ENCODE measurements around the gene ZBED4. TPM values are rescaled to one million over a fixed set of nuclear protein-coding genes. Genes with fewer than 3 reads are reported as not detected.

Gene ZBED4
- total and polyA plus RNA-seq, 2 of the 13 experiments (the other 11 are each of a cell fraction or from before 2014, with no cell fraction given) = 5.4 to 9.6 TPM

DNA sequence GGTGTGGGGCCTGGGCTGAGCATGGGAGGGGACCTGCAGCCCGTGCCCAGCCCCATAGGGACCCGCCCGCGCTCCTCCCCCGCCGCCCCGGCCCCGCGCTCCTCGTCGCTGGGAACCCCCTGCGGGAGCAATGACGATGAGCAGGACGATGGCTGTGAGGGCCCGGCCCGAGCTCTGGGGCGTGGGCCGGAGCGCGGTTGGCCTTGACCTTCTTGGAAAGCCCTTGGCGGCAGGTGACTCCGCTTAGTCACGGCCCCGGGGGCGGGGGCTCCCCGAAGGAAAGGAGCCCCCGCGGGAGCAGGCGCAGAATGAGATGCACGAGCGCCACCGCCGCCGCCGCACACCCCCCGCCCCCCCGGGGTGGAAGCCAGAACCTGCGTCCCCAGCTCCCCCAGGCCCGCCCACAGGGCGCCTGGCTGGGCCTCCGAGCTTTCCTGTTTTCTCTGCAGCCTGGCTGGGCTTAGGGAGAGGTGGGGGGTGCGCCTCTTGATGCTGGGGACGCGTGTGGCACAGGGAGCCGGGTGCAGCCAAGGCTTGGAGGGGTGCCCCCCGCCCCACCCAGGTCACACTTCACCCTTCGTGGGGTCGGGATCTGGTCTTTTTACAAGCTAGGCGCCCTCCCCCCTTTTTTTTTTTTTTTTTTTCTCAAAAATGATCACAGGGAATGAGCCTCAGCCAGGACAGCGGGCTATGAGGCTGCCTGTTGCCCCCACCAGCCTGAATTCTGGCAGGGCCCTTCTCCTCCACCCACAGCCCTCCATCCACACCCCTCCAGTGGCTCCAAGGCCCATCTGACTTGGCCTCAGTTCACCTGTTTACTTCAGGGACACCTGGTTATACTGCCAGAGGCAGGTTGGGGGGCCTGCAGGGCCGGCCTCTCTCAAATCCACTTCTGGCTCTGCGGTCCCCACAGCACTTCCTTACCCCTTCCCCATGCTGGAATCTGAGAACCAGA lies 82.7 kb downstream of the ZBED4 start (continued):
- TF ChIP-seq MYNN (CRISPR knock-in tag; IDR thresholded peaks at IDR 0.05; ENCODE audit: low read depth) (no peak), MLLT10 (CRISPR knock-in tag; IDR thresholded peaks at IDR 0.05) (no peak), ERF (CRISPR knock-in tag; IDR thresholded peaks at IDR 0.05) (peak; percentile 93), NR2F6 (IDR thresholded peaks at IDR 0.05) (peak; percentile 89), NR2F6 (CRISPR knock-in tag; IDR thresholded peaks at IDR 0.05) (peak; percentile 96), ZNF225 (CRISPR knock-in tag; IDR thresholded peaks at IDR 0.05) (no peak), POGZ (CRISPR knock-in tag; IDR thresholded peaks at IDR 0.05) (0 out of 2 replicates have a peak, but pooled peaks have one; percentile 14), RXRB (CRISPR knock-in tag; IDR thresholded peaks at IDR 0.05; ENCODE audit: borderline replicate concordance) (peak; percentile 96), MED1 (CRISPR knock-in tag; IDR thresholded peaks at IDR 0.05) (peak; percentile 91), FOSL2 (CRISPR knock-in tag; IDR thresholded peaks at IDR 0.05) (peak; percentile 97), U2AF1 (optimal IDR thresholded peaks at IDR 0.05; ENCODE audit: low read depth, low read length) (no peak), TP53 (CRISPR knock-in tag; conservative IDR thresholded peaks at IDR 0.05) (no peak), SIX1 (CRISPR knock-in tag; IDR thresholded peaks at IDR 0.05; ENCODE audit: borderline replicate concordance) (no peak; the same call in 1 of the 2 replicates)
- TF ChIP-seq, protein P1, sequence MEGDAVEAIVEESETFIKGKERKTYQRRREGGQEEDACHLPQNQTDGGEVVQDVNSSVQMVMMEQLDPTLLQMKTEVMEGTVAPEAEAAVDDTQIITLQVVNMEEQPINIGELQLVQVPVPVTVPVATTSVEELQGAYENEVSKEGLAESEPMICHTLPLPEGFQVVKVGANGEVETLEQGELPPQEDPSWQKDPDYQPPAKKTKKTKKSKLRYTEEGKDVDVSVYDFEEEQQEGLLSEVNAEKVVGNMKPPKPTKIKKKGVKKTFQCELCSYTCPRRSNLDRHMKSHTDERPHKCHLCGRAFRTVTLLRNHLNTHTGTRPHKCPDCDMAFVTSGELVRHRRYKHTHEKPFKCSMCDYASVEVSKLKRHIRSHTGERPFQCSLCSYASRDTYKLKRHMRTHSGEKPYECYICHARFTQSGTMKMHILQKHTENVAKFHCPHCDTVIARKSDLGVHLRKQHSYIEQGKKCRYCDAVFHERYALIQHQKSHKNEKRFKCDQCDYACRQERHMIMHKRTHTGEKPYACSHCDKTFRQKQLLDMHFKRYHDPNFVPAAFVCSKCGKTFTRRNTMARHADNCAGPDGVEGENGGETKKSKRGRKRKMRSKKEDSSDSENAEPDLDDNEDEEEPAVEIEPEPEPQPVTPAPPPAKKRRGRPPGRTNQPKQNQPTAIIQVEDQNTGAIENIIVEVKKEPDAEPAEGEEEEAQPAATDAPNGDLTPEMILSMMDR (CRISPR knock-in tag; IDR thresholded peaks at IDR 0.05) = peak; percentile 20; the same call in 1 of the 2 replicates
- TF ChIP-seq, protein P2, sequence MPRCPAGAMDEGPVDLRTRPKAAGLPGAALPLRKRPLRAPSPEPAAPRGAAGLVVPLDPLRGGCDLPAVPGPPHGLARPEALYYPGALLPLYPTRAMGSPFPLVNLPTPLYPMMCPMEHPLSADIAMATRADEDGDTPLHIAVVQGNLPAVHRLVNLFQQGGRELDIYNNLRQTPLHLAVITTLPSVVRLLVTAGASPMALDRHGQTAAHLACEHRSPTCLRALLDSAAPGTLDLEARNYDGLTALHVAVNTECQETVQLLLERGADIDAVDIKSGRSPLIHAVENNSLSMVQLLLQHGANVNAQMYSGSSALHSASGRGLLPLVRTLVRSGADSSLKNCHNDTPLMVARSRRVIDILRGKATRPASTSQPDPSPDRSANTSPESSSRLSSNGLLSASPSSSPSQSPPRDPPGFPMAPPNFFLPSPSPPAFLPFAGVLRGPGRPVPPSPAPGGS (CRISPR knock-in tag; IDR thresholded peaks at IDR 0.05) = 0 out of 2 replicates have a peak, but pooled peaks have one; percentile 26
- TF ChIP-seq, protein P3, sequence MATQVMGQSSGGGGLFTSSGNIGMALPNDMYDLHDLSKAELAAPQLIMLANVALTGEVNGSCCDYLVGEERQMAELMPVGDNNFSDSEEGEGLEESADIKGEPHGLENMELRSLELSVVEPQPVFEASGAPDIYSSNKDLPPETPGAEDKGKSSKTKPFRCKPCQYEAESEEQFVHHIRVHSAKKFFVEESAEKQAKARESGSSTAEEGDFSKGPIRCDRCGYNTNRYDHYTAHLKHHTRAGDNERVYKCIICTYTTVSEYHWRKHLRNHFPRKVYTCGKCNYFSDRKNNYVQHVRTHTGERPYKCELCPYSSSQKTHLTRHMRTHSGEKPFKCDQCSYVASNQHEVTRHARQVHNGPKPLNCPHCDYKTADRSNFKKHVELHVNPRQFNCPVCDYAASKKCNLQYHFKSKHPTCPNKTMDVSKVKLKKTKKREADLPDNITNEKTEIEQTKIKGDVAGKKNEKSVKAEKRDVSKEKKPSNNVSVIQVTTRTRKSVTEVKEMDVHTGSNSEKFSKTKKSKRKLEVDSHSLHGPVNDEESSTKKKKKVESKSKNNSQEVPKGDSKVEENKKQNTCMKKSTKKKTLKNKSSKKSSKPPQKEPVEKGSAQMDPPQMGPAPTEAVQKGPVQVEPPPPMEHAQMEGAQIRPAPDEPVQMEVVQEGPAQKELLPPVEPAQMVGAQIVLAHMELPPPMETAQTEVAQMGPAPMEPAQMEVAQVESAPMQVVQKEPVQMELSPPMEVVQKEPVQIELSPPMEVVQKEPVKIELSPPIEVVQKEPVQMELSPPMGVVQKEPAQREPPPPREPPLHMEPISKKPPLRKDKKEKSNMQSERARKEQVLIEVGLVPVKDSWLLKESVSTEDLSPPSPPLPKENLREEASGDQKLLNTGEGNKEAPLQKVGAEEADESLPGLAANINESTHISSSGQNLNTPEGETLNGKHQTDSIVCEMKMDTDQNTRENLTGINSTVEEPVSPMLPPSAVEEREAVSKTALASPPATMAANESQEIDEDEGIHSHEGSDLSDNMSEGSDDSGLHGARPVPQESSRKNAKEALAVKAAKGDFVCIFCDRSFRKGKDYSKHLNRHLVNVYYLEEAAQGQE (IDR thresholded peaks at IDR 0.05; ENCODE audit: borderline replicate concordance in 1 of 2, low read depth in 1 of 2, low read length in 2 of 2) = peak in 1 of 2 experiments; percentile 36; a peak in 1 of 4 replicates
- TF ChIP-seq, protein P4, sequence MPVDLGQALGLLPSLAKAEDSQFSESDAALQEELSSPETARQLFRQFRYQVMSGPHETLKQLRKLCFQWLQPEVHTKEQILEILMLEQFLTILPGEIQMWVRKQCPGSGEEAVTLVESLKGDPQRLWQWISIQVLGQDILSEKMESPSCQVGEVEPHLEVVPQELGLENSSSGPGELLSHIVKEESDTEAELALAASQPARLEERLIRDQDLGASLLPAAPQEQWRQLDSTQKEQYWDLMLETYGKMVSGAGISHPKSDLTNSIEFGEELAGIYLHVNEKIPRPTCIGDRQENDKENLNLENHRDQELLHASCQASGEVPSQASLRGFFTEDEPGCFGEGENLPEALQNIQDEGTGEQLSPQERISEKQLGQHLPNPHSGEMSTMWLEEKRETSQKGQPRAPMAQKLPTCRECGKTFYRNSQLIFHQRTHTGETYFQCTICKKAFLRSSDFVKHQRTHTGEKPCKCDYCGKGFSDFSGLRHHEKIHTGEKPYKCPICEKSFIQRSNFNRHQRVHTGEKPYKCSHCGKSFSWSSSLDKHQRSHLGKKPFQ (CRISPR knock-in tag; IDR thresholded peaks at IDR 0.05; ENCODE audit: insufficient replicate concordance) = peak; percentile 77
- TF ChIP-seq, protein P5, sequence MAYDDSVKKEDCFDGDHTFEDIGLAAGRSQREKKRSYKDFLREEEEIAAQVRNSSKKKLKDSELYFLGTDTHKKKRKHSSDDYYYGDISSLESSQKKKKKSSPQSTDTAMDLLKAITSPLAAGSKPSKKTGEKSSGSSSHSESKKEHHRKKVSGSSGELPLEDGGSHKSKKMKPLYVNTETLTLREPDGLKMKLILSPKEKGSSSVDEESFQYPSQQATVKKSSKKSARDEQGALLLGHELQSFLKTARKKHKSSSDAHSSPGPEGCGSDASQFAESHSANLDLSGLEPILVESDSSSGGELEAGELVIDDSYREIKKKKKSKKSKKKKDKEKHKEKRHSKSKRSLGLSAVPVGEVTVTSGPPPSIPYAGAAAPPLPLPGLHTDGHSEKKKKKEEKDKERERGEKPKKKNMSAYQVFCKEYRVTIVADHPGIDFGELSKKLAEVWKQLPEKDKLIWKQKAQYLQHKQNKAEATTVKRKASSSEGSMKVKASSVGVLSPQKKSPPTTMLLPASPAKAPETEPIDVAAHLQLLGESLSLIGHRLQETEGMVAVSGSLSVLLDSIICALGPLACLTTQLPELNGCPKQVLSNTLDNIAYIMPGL (CRISPR knock-in tag; IDR thresholded peaks at IDR 0.05; ENCODE audit: borderline replicate concordance in 1 of 2, low read depth in 1 of 2) = 0 out of 4 replicates have a peak, but pooled peaks of 1 of the 2 experiments have one; percentile 33

All from HepG2 (cell line).